ENCODE results near the gene VTI1A. TPM values are rescaled to one million over a fixed set of nuclear protein-coding genes. Genes with fewer than 3 reads are reported as not detected.

Gene VTI1A
- total RNA-seq, 4 donors from 2014 or later, result 21.5 to 50.6 (median 37.5) TPM

- no peaks in the 10 kb centered on the region for H3K27me3 ChIP-seq
- H3K4me1 ChIP-seq, result no peaks in the 10 kb centered on the region
- intact Hi-C loops (cut with DNase I; ENCODE audit: low total_unique reads), result no loop called here
- H3K4me3 ChIP-seq, result no peak overlapping the region
- H3K27ac ChIP-seq, result no peak overlapping the region
- H3K9me3 ChIP-seq, result no peaks in the 10 kb centered on the region
- no peaks in the 10 kb centered on the region for H3K36me3 ChIP-seq
- TF ChIP-seq, protein P1, sequence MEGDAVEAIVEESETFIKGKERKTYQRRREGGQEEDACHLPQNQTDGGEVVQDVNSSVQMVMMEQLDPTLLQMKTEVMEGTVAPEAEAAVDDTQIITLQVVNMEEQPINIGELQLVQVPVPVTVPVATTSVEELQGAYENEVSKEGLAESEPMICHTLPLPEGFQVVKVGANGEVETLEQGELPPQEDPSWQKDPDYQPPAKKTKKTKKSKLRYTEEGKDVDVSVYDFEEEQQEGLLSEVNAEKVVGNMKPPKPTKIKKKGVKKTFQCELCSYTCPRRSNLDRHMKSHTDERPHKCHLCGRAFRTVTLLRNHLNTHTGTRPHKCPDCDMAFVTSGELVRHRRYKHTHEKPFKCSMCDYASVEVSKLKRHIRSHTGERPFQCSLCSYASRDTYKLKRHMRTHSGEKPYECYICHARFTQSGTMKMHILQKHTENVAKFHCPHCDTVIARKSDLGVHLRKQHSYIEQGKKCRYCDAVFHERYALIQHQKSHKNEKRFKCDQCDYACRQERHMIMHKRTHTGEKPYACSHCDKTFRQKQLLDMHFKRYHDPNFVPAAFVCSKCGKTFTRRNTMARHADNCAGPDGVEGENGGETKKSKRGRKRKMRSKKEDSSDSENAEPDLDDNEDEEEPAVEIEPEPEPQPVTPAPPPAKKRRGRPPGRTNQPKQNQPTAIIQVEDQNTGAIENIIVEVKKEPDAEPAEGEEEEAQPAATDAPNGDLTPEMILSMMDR (IDR thresholded peaks at IDR 0.05), result no peak
- no peak for TF ChIP-seq POLR2A (IDR thresholded peaks at IDR 0.05)
- no peak for DNase-seq
Observed at GRCh38 chr10:112519133-112519761, 72.2 kb downstream of the VTI1A start.

DNA sequence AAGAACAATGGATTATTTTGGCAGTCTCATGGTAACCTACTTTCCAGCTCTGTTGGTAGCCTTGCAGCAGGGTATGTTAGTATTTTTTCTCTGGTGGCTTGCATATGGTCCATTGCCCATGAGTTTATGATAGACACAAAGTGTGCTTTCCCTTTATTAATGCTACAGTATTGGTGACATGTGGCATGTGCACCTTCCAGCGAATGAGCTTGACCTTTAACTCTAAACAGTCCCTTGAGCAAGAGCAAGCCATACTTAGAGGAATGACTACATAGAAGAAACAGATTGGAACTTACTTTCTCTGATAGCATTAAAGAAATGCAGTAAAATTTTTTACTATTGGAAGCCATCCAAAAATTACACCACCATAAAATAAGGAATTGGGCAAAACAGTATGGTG lies 73.9 kb downstream of the VTI1A start:
- H3K4me1 ChIP-seq, result no peaks in the 10 kb centered on the region
- no peak for DNase-seq
- H3K27me3 ChIP-seq, result no peaks in the 10 kb centered on the region
- no peaks in the 10 kb centered on the region for H3K9me3 ChIP-seq
- no peak overlapping the region for H3K4me3 ChIP-seq
- no peak overlapping the region for H3K27ac ChIP-seq
- TF ChIP-seq, protein P1 (IDR thresholded peaks at IDR 0.05), result no peak
- TF ChIP-seq POLR2A (IDR thresholded peaks at IDR 0.05), result no peak
- no peaks in the 10 kb centered on the region for H3K36me3 ChIP-seq
- intact Hi-C loops (cut with DNase I; ENCODE audit: low total_unique reads), result no loop called here

GRCh38 chr10:112524641-112525040 lies 77.6 kb downstream of the VTI1A start:
- Histone ChIP-seq H3K4me3 (no peak overlapping the region), H3K9me3 (no peaks in the 10 kb centered on the region), H3K27ac (no peak overlapping the region), H3K27me3 (no peaks in the 10 kb centered on the region), H3K36me3 (no peaks in the 10 kb centered on the region), H3K4me1 (no peaks in the 10 kb centered on the region)
- intact Hi-C loops (cut with DNase I; ENCODE audit: low total_unique reads), result no loop called here
- TF ChIP-seq, protein P1 (IDR thresholded peaks at IDR 0.05), result no peak
- no peak for TF ChIP-seq POLR2A (IDR thresholded peaks at IDR 0.05)
- DNase-seq, result no peak

GRCh38 chr10:112525200-112525599 lies 78.2 kb downstream of the VTI1A start:
- H3K4me1 ChIP-seq, result no peaks in the 10 kb centered on the region
- intact Hi-C loops (cut with DNase I; ENCODE audit: low total_unique reads), result no loop called here
- no peak for TF ChIP-seq POLR2A (IDR thresholded peaks at IDR 0.05)
- TF ChIP-seq, protein P1 (IDR thresholded peaks at IDR 0.05), result no peak
- no peak overlapping the region for H3K27ac ChIP-seq
- no peak overlapping the region for H3K4me3 ChIP-seq
- H3K36me3 ChIP-seq, result no peaks in the 10 kb centered on the region
- H3K9me3 ChIP-seq, result no peaks in the 10 kb centered on the region
- no peaks in the 10 kb centered on the region for H3K27me3 ChIP-seq
- DNase-seq, result no peak

DNA sequence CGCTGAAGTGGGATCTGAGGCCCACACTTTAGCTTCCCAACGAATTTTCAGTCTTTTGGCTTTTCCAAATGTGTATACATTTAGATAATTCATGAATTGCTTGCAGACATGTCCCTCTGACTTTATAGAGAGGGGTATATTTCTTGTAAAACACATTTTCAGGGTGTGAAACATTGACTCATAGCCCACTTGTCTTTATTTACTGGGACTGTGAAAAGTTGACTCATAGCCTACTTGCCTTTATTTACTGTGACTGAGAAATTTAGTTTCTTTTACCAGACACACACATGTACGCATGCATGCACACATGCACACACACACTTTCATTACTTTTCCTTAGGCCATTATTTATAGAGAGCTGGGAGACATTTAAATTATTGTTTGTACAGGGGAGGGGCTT lies 79.1 kb downstream of the VTI1A start:
- no peaks in the 10 kb centered on the region for H3K9me3 ChIP-seq
- intact Hi-C loops (cut with DNase I; ENCODE audit: low total_unique reads), result no loop called here
- no peaks in the 10 kb centered on the region for H3K4me1 ChIP-seq
- no peak for TF ChIP-seq POLR2A (IDR thresholded peaks at IDR 0.05)
- TF ChIP-seq, protein P1 (IDR thresholded peaks at IDR 0.05), result no peak
- H3K27me3 ChIP-seq, result no peaks in the 10 kb centered on the region
- H3K4me3 ChIP-seq, result no peak overlapping the region
- H3K36me3 ChIP-seq, result no peaks in the 10 kb centered on the region
- DNase-seq, result no peak
- no peak overlapping the region for H3K27ac ChIP-seq

Data from uterus (tissue), 4 donors.